A204.1 (cell line): Measurements from ENCODE around the gene DPP9.
"Not testable (repeated sequence)": the region's sequence is repeated elsewhere in the genome, so short reads cannot be mapped to it uniquely, and the experiment has no call there.

Experiments
- FAIRE-seq: peaks from 2 replicates; lab custom pipeline; 2012; peaks lifted over from hg19 to GRCh38; lab: Jason Lieb, UNC

DPP9 gene

GRCh38 chr19:4684312-4685095 lies 39.1 kb downstream of the DPP9 start:
- no peak for FAIRE-seq

GRCh38 chr19:4682417-4683200 lies 41.0 kb downstream of the DPP9 start:
- FAIRE-seq: no peak

GRCh38 chr19:4680021-4680420 lies 43.6 kb downstream of the DPP9 start:
- not testable (repeated sequence) for FAIRE-seq

- no peak for FAIRE-seq
These were observed 44.5 kb downstream of the DPP9 start for GRCh38 chr19:4678881-4679790.

GRCh38 chr19:4676955-4677731 lies 46.5 kb downstream of the DPP9 start:
- no peak for FAIRE-seq

GRCh38 chr19:4675346-4675745 lies 48.3 kb downstream of the DPP9 start:
- no peak for FAIRE-seq

GRCh38 chr19:4673726-4674125 lies 49.9 kb downstream of the DPP9 start:
- no peak for FAIRE-seq

- FAIRE-seq: no peak
These were observed 50.4 kb downstream of the DPP9 start for GRCh38 chr19:4673216-4673615.

GRCh38 chr19:4671185-4671851 lies 52.3 kb downstream of the DPP9 start:
- no peak for FAIRE-seq

GRCh38 chr19:4669723-4670480 lies 53.7 kb downstream of the DPP9 start, which contains the start of gene MYDGF:
TSS of gene MYDGF (minus strand) at chr19:4670342. CDS start at chr19:4670334, 8 bp downstream.
- no peak for FAIRE-seq

GRCh38 chr19:4664642-4665041 lies 59.0 kb downstream of the DPP9 start:
- no peak for FAIRE-seq

GRCh38 chr19:4662812-4663211 lies 60.8 kb downstream of the DPP9 start:
- FAIRE-seq: no peak

- FAIRE-seq: no peak
These were observed 61.5 kb downstream of the DPP9 start for GRCh38 chr19:4662020-4662695.

GRCh38 chr19:4660993-4661392 lies 62.6 kb downstream of the DPP9 start:
- FAIRE-seq: no peak

GRCh38 chr19:4660181-4660791 lies 63.4 kb downstream of the DPP9 start:
- FAIRE-seq: no peak

- FAIRE-seq: no peak
These were observed 65.8 kb downstream of the DPP9 start for GRCh38 chr19:4657835-4658234.

GRCh38 chr19:4657262-4657661 lies 66.4 kb downstream of the DPP9 start:
- no peak for FAIRE-seq

GRCh38 chr19:4656102-4656501 lies 67.5 kb downstream of the DPP9 start:
- FAIRE-seq: no peak
